Heart right ventricle (tissue), 16 donors: ENCODE data around the gene PPM1H. TPM values are rescaled to one million over a fixed set of nuclear protein-coding genes. Genes with fewer than 3 reads are reported as not detected.
A peak's percentile ranks its signal among the peaks of the same experiment; 100 is the strongest.
"Not testable (repeated sequence)": the region's sequence is repeated elsewhere in the genome, so short reads cannot be mapped to it uniquely, and the experiment has no call there.

ENCODE experiments used
- ATAC-seq, 8 donors: fragments of 200-7000 bp; cut with Tn5 transposase; one replicate each; pipeline ENCODE4 v1.9.1; 2020; ENCODE audit warnings: mild to moderate bottlenecking in 8 of 8, moderate library complexity in 8 of 8, moderate number of reproducible peaks in 1 of 8
- DNase-seq, 2 donors: peaks; one replicate each; pipeline ENCODE4 v3.0.0-alpha.2; 2020
- H3K27ac ChIP-seq, 10 donors: fragments of 200-600 bp; sonication (generic) in 2 of 10; one replicate each; pipeline versions ENCODE4 v1.5.0 to v1.8.0; 2020 to 2022; ENCODE audit warnings: mild to moderate bottlenecking in 3 of 10
- H3K27me3 ChIP-seq, 7 donors: fragments of 200-600 bp; one replicate each; pipeline ENCODE4 v1.8.0; 2021 to 2022; ENCODE audit warnings: mild to moderate bottlenecking in 2 of 7
- H3K36me3 ChIP-seq, 9 donors: fragments of 200-600 bp; sonication (generic) in 1 of 9; one replicate each; pipeline versions ENCODE4 v1.5.0 to v1.8.0; 2020 to 2022; ENCODE audit warnings: mild to moderate bottlenecking in 2 of 9
- H3K4me1 ChIP-seq, 9 donors: fragments of 200-600 bp; sonication (generic) in 1 of 9; one replicate each; pipeline versions ENCODE4 v1.5.0 to v1.8.0; 2020 to 2022; ENCODE audit warnings: mild to moderate bottlenecking in 4 of 9
- H3K4me3 ChIP-seq, 10 donors: fragments of 200-600 bp; sonication (generic) in 2 of 10; one replicate each; pipeline versions ENCODE4 v1.5.0 to v1.8.0; 2020 to 2022; ENCODE audit warnings: mild to moderate bottlenecking in 7 of 10, moderate library complexity in 2 of 10
- H3K9me3 ChIP-seq, 11 donors: fragments of 200-600 bp in 10 of 11; sonication (generic) in 2 of 11; one replicate each; pipeline versions ENCODE4 v1.5.0 to v1.8.0; 2013 to 2022; ENCODE audit warnings: mild to moderate bottlenecking in 2 of 11, control low read depth in 1 of 11, moderate library complexity in 1 of 11
- WGBS, 2 donors: extraction: QIAGEN DNeasy Blood & Tissue Kit; methylation state at CpG; one replicate each; pipeline ENCODE4 v1.1.7; 2013; ENCODE audit warnings: inconsistent platforms in 1 of 2; 5-methylcytosine and 5-hydroxymethylcytosine counted together
- intact Hi-C, 10 donors: fragments of 100-400 bp; cut with DNase I; formaldehyde crosslinking; loops; one replicate each; pipeline versions ENCODE4 v1.11.1 to v1.14.2; 2022
- polyA plus RNA-seq, 2 donors: library from polyadenylated mRNA; stranded (reverse); fragments of 200-250 nt; gene quantifications; one replicate each; pipeline ENCODE4 v1.2.3, GENCODE V29; 2013
- total RNA-seq, 10 donors: library from RNA; stranded (reverse); fragmentation: NEBNext Ultra II Directional in 3 of 10; extraction: Animal tissue kit (Norgen Biotek cat#: 25700) in 3 of 10; gene quantifications; one replicate each; pipeline versions ENCODE4 v1.2.1 to v1.2.4, GENCODE V29; 2021 to 2023
- TF ChIP-seq, protein P1 (sequence below), 9 donors: fragments of 200-600 bp; sonication (generic) in 2 of 9; IDR thresholded peaks; one replicate each; pipeline versions ENCODE4 v1.5.0 to v1.8.0; 2021 to 2022; ENCODE audit warnings: antibody characterized with exemption in 9 of 9, mild to moderate bottlenecking in 5 of 9, moderate library complexity in 1 of 9
- donor health status: Arrhythmogenic right ventricular cardiomyopathy.
- donor health status: ischemic (EF 13 %, LVEDD 7.1; RV severe dilation, severe dysfunction).
- donor health status: healthy with polysubstance abuse.
- donor health status: DM: no; HTN: yes; CAD: no.
- donor health status: DM: no; HTN: no; CAD: no.
- donor health status: ischemic (EF 25% LVEDD 6.9; RV normal size, moderate dysfunction).
- donor health status: ischemic (EF 25% LVEDD 5.7; RV mildly dilated, moderate dysfunction).
- donor health status: healthy.
- donor health status: DM: yes; HTN: yes; CAD: no.
- donor health status: Ischemic cardiomyopathy.
- donor health status: ischemic (EF 35%, LVEDD 5.7; RV mildly dilated, moderate dysfunction).
- donor health status: nonischemic (EF 11% LVEDD 7.7; RV severe dilation, severe dysfunction).
- donor health status: DM: yes; HTN: yes; CAD: no.
- donor health status: PGD.
- donor health status: ischemic (EF 29% LVEDD 5.4; RV normal size, mild dysfunction).
- donor health status: nonischemic (EF 23%, LVEDD 6.1; RV moderate dilation, normal function).

The PPM1H gene
- total and polyA plus RNA-seq, 12 donors = 0.62 to 7.1 (median 5.3) TPM

DNA sequence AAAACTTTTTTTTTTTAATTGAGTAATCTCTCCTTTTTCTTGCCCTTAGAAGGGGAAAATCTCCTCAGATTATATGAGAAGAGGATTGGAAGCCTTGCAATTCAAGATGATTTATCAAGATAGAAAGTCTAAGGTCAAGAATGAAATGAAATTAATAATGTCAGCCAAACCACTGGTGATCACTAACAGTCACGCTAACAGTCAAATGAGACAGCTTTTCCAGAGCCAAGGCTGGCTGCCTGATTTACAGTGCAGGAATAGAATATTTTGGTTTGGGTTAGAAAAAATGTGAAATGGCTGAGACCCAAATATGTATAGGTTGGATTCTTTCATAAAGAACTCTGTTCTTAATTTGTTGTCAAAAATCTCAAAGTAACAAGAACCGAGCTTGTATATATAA lies 204.3 kb downstream of the PPM1H start:
- no peak for ATAC-seq
- 80 to 92% methylated on average over 2 of the region's 2 CpGs for WGBS, 2 donors
- TF ChIP-seq, protein P1, sequence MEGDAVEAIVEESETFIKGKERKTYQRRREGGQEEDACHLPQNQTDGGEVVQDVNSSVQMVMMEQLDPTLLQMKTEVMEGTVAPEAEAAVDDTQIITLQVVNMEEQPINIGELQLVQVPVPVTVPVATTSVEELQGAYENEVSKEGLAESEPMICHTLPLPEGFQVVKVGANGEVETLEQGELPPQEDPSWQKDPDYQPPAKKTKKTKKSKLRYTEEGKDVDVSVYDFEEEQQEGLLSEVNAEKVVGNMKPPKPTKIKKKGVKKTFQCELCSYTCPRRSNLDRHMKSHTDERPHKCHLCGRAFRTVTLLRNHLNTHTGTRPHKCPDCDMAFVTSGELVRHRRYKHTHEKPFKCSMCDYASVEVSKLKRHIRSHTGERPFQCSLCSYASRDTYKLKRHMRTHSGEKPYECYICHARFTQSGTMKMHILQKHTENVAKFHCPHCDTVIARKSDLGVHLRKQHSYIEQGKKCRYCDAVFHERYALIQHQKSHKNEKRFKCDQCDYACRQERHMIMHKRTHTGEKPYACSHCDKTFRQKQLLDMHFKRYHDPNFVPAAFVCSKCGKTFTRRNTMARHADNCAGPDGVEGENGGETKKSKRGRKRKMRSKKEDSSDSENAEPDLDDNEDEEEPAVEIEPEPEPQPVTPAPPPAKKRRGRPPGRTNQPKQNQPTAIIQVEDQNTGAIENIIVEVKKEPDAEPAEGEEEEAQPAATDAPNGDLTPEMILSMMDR (IDR thresholded peaks at IDR 0.05) = no peak
- intact Hi-C loops = no loop called here
- Histone ChIP-seq H3K27me3 (no peaks in the 10 kb centered on the region), H3K4me1 (peaks cover 0 to 54% (median 21%) of the 10 kb centered on the region in 9 donors), H3K9me3 (no peaks in the 10 kb centered on the region), H3K27ac (peak overlapping the region in 4 of 10 donors; percentile 5 to 55 (median 34)), H3K36me3 (peaks cover 0 to 11% (median 0%) of the 10 kb centered on the region in 9 donors), H3K4me3 (no peak overlapping the region)
- DNase-seq = no peak

DNA sequence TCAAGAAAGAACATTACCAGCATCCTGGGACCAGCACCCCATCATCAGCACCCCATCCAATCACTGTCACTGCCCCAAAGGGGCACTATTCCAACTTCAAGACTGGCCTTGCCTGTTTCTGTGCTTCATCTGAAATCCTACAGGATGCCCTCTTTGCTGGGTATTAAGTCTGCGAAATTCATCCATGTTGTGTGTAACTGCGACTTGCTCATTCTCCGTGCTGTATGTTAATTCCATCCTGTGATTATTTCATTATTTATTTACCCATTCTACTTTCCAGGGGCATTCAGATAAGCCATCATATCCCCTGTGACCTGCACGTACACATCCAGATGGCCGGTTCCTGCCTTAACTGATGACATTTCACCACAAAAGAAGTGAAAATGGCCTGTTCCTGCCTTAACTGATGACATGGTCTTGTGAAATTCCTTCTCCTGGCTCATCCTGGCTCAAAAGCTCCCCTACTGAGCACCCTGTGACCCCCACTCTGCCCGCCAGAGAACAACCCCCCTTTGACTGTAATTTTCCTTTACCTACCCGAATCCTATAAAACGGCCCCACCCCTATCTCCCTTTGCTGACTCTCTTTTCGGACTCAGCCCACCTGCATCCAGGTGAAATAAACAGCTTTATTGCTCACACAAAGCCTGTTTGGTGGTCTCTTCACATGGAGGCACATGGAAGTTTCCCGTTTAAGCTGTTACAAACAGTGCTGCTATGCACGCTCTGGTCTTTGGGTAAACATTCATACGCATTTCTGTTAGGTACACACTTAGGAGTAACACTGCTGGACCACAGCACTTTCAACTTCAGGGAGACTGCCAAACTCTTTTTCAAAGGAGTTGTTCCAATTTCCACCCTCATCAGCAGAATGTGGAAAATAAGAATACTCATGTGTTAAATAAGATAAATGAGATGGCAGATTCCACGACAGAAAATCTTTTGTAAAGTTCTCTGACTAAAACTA lies 205.1 kb downstream of the PPM1H start:
- not testable (repeated sequence) for ATAC-seq, H3K27me3 ChIP-seq, H3K36me3 ChIP-seq, H3K9me3 ChIP-seq, H3K4me3 ChIP-seq, DNase-seq
- 89 to 91% methylated on average over 13 of the region's 13 CpGs for WGBS, 2 donors
- Histone ChIP-seq H3K4me1 (peaks cover 0 to 62% (median 23%) of the 10 kb centered on the region in 9 donors), H3K27ac (peak overlapping the region in 3 of 10 donors; percentile 5 to 55 (median 35))
- intact Hi-C loops = loop anchor here in 1 of 10 donors (5.0 kb wide), 1 partner anchor 42 kb away; no protein-coding TSS in a partner anchor

DNA sequence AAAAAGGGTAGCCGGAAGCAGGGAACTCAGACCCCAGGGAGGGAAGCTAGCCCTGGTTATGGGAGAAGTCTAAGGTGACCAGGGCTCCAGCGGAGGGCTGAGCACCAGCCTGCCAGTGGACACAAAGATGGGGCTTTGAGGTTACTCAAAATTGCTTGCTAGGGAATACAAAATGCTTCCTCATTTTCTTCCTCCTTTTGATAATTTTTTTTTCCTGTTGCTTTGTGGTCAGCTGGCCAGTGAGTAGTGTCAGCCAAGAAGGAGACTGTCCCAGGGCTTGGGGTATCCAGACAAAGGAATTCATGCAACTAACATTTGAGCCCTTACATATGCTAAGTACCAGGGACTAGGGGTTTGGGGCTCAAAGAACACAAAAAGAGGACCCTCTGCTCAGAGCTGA lies 206.2 kb downstream of the PPM1H start:
- intact Hi-C loops = loop anchor here in 1 of 10 donors (5.0 kb wide), 1 partner anchor 44 kb away; no protein-coding TSS in a partner anchor
- Histone ChIP-seq H3K4me1 (peaks cover 0 to 72% (median 23%) of the 10 kb centered on the region in 9 donors), H3K9me3 (no peaks in the 10 kb centered on the region), H3K4me3 (no peak overlapping the region), H3K27ac (peak overlapping the region in 1 of 10 donors; percentile 49), H3K36me3 (no peaks in the 10 kb centered on the region), H3K27me3 (no peaks in the 10 kb centered on the region)
- ATAC-seq = peak in 2 of 8 donors; percentile 18 to 32
- WGBS, 2 donors = 68 to 100% methylated on average over 2 of the region's 2 CpGs
- DNase-seq = no peak
- TF ChIP-seq, protein P1 (IDR thresholded peaks at IDR 0.05) = no peak

DNA sequence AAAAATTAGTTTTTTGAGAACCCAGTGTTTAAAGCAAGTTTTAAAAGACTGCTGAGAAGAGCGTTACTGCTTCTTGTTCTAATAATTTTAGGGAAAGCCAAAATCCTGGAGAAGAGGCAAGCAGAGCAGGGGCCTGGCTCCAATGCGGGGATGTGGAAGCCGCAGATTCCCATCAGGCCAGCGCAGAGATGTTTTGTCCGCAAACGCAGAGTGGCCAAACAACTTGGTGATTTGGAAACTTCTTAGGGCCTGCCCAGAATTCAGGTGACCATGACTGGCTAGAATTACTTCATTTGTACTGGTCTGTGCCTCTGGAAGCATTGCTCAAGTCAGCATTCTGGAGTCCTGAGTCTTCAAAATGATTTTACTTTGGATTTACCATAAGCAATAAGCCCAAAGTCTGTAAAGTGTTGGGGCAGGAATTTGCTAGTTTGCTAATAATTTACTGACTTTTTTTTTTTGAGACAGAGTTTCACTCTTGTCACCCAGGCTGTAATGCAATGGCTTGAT lies 208.4 kb downstream of the PPM1H start:
- Histone ChIP-seq H3K36me3 (no peaks in the 10 kb centered on the region), H3K4me3 (no peak overlapping the region), H3K9me3 (no peaks in the 10 kb centered on the region), H3K27me3 (no peaks in the 10 kb centered on the region), H3K4me1 (peaks cover 0 to 51% (median 9%) of the 10 kb centered on the region in 9 donors), H3K27ac (no peak overlapping the region)
- intact Hi-C loops = loop anchor here in 1 of 10 donors (5.0 kb wide), 1 partner anchor 46 kb away; no protein-coding TSS in a partner anchor
- DNase-seq (no peak), ATAC-seq (no peak)
- WGBS, 2 donors = 98% methylated on average over 6 of the region's 6 CpGs
- TF ChIP-seq, protein P1 (IDR thresholded peaks at IDR 0.05) = no peak
